Activated CD4-positive, alpha-beta T cell treated with anti-CD3 and anti-CD28 coated beads, Interleukin-2, Interleukin-4, amounts not matched to agents 100 ng/mL and 50 ng/mL, durations not matched to agents 16 hours and 8 hours (primary cell): ENCODE results near the gene FASTKD1.
"Not testable (repeated sequence)": the region's sequence is repeated elsewhere in the genome, so short reads cannot be mapped to it uniquely, and the experiment has no call there.

ENCODE experiments used
- DNase-seq: peaks from one replicate; pipeline ENCODE4 v3.0.0-alpha.2; 2020; ENCODE audit warnings: low spot score

Gene FASTKD1

DNA sequence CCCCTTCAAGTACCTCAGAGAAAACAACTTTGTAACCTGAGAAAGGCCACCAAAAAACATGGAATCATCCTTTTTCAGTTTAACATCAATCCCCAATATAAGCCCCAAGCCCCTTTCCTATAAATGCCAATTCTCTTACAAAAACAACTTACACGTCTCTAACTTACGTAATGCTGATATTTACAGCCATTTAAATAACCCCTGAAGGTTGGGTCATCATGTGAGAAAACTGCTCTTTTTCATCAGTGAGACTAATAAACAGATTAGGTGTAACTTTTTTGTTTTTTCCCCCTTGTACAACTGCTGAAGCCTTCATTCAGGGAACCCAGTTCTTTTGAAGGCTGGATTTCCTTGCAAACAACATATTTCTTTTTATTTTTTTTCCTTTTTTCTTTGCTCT lies 3.7 kb downstream of the FASTKD1 start:
- DNase-seq, result no peak

DNA sequence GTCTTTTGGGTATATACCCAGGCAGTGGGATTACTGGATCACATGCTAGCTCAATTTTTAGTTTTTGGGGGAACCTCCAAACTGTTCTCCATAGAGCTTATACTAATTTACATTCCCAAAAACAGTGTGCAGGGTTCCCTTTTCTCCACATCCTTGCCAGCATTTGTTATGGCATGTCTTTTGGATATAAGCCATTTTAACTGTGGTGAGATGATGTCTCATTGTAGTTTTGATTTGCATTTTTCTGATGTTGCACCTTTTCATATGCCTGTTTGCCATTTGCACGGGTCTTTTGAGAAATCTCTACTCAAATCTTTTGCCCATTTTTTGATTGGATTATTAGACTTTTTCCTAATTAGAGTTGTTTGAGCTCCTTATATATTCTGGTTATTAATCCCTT lies 8.0 kb downstream of the FASTKD1 start:
- no peak for DNase-seq

DNA sequence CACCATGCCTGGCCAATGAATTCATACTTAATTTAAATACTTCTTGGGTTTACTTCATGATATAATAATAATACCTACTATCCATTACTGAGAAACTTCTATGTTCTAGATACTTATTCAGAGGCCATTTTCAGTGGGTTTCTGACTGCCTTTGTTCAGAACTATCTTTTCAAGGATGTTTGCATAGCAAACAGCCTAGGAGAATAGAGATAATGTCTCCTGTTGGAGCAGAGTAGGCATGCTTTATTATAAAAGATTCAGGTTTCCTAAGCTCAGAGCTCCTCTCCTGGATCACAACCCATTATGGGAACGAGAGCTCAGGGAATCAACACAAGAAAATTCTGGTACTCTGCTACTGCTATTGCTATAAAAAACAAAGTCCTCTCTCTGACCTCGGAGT lies 11.1 kb downstream of the FASTKD1 start:
- DNase-seq, result no peak

DNA sequence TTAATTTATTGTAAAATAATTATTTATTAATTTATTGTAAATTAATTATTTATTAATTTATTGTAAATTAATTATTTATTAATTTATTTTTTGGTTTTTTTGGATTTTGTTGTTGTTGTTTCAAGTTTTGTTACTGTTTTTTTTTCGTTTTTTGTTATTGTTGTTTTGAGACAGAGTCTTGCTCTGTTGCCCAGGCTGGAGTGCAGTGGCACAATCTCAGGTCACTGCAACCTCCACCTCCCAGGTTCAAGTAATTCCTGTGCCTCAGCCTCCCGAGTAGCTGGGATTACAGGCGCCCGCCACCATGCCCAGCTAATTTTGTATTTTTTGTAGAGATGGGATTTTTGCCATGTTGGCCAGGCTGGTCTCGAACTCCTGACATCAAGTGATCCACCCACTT lies 11.6 kb downstream of the FASTKD1 start:
- not testable (repeated sequence) for DNase-seq

DNA sequence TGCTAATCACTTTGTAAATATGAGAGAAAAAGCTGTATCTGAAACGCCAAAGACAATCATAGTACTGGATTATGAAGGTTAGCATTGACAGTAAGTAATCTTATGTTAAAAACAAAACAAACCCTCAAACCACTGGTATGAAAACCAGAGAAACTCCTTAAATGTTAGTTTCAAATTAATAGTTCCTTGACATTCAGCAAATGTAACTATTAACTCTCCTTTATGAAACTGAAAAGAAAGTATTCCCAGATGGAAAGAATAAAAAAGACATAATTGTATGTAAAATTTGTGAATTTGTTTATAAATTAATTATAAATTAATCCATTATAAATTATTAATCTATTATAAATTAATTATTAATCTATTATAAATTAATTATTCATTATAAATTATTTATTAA lies 12.3 kb downstream of the FASTKD1 start:
- DNase-seq, result no peak

DNA sequence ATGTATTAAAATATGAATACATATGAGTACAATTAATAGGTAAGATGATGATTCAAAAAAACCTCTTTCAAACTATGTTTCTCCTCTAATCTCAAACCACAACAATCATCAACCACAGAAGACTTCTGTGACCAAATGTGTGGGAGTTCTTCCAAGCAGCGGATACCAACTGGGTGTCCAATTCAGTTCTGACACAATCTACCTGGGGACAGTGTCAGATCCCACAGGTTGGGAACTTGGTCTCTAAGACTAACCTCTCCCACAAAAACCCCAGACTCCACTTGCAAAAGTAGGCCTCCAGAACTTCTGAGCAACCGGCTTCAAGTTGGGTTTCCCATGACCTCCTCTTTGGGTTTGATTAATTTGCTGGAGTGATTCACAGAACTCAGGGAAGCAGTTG lies 26.9 kb downstream of the FASTKD1 start:
- peak; percentile 24 for DNase-seq

DNA sequence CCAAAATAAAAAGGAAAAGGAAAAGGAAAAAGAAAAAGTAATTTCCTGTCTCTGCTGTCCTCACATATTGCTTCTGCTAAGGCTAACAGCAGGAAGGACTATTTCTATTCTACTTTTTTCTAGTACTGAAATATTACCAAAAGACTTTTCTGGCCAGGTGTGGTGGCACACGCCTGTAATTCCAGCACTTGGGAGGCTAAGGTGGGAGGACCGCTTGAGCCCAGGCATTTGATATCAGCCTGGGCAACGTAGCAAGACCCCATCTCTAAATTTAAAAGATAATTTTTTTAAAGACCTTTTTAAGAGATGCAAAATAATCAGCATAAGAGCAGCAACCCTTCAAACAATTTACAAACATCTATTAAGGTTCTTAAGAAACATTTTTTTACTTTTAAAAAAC lies 31.2 kb downstream of the FASTKD1 start:
- DNase-seq, result no peak

DNA sequence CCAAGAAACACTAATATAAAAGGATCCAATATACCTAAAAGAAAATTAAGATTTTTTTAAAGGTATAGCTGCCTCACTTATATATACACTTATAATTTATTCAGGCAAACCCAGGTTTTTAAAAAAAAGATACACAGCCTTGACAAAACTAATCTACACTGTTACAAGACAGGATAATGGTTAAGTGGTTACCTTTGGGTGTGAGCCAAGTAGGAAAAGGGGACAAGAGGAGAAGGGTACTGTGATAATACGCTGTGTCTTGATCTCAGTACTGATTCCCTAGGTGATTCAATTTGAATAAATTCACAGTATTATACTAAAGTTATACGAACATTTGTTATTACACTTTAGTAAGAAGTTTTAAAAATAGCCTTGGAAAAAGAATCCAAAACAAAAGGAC lies 33.5 kb downstream of the FASTKD1 start:
- no peak for DNase-seq

DNA sequence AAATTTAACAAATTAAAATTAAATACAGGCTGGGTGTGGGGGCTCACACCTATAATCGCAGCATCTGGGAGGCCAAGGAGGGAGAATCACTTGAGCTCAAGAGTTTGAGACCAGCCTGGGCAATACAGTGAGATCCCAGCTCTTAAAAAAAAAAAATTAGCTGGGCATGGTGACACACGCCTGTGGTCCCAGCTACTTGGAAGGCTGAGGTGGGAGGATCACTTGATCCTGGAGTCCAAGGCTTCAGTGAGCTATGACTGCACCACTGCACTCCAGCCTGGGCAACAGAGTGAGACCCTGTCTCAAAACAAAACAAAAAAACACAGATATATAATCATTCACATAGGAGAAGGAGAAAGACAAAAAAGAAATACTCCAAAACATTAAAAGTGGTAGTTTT lies 34.2 kb downstream of the FASTKD1 start:
- not testable (repeated sequence) for DNase-seq

DNA sequence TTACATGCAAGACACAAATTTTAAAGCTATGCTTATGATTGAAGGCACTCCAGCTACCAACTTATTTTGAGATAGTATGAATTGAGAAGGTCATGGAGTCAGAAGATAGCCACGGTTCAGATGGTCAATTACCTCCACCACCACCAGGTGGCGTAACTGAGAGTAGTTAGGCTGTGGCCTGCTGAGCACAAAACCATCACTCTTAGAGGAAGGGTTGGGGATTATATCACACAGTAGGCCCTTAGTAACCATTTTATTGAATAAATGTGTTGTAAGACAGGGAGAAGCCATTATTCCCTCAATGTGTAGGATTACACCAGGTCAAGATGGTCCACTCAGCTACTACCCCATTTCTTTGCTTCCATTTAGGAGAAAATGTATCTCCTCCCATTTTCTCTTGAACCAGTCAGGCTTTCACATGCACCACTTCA lies 45.4 kb downstream of the FASTKD1 start:
- peak; percentile 79 for DNase-seq

DNA sequence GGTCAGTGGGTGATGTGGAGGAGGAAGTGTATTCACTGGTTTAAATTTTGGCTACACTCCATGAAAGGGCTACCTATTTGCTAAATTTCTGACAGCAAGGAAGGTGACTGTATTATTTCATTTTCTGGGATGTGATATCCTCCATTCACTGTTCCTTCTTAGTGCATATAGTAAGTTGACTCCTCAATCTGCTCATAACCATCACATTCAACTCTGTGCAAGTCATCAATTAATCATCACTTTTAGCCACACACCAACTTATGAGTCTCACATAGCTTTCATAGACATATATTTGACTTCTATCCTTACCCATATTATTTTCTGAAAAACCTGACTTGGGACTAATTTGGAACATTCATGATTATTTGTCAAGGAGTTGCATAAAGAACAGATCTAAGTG lies 47.2 kb downstream of the FASTKD1 start:
- DNase-seq, result no peak

DNA sequence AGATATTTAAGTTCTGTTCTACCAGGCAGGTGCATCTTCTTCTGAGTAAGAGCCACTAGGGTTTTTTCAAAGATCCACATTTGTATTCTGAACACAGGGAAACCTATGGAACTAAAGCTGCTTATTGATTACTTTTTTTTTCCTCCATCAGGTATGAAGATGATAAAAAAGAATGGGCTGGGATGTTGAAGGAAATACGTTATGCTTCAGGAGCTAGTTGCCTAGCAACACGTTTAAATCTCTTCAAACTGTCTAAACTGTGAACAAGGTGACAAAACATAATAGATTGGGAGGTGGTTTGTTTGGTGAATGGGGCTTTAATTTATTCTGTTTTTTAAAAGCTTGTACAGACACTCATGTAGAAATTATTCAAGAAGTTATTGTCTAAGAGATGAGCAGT lies 48.2 kb downstream of the FASTKD1 start:
- no peak for DNase-seq

DNA sequence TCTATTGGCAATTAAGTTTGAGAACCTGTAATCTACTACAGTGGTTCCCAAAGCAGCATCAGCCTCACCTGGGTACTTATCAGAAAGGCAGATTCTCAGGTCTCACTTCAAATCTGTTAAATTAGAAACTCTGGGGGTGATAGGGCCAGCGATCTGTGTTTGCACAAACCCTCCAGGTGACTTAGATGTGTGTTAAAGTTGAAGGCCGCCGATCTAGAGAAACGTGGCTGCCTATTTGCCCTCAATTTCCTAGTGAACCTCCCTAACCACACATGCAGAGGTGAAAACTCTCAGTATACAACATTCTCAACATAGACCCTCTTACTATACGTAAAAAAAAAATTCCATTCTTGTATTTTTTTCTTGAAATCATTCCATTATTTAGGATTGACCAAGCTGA lies 50.0 kb downstream of the FASTKD1 start:
- DNase-seq, result no peak

DNA sequence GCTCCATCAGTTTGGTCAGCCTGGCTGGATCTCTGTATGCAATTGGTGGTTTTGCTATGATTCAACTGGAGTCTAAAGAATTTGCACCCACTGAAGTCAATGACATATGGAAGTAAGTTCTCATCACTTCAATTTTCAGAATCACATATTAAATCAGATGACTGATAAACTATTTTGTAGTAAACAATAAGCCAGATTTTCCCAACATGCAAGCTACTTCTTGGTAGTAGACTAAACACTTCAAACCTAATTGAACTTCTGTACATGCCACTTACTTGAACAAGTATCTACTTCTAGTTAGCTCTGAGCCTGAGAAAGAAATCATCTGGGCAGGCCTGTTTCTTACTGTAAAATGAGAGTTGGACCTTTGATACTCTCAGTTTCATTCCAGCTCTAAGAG lies 52.8 kb downstream of the FASTKD1 start:
- DNase-seq, result no peak

DNA sequence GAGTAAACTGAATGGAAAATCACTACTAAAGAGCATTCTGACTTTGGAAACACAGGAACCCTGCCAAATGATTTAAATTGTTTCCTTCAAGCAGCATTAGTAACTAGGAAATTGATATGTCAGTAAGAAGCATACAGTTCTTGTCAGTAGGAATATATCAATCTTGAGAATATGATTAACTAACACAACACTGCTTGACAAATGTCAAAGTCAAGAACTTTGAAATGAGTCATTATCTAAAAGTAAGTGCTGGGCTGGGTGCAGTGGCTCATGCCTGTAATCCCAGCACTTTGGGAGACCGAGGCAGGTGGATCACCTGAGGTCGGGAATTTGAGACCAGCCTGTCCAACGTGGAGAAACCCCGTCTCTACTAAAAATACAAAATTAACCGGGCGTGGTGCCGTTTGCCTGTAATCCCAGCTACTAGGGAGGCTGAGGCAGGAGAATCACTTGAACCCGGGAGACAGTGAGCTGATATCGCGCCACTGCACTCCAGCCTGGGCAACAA lies 57.1 kb downstream of the FASTKD1 start:
- not testable (repeated sequence) for DNase-seq

DNA sequence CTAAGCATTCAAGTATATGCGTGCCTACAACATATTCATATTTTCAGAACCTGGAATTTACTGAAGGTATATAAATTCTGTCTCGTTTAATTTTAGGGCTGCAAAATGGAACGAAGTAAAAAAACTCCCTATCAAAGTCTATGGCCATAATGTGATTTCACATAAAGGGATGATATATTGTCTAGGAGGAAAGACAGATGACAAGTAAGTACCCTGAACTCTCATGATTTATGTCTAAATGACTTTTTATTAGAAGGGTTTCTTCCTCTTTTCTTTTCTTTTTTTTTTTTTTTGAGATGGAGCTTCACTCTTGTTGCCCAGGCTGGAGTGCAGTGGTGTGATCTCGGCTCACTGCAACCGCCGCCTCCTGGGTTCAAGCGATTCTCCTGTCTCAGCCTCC lies 58.9 kb downstream of the FASTKD1 start:
- not testable (repeated sequence) for DNase-seq

DNA sequence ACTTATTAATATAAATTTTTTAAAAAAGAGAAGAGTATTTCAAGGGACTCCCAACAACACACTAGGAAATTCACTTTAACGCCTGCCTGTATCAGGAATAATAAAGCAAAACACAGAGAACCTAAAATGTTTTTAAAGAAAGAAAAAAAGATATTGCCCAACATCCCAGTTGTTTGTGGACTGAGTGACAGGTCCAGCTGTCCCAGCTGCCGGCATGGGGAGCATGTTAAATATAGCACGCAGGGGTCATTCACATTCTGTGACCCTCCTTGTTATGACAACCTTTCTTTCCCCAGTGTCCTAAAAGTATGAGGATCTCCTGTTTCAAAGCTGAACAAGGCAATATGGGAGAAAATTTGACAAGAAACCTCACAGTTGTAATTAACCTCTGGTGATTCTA lies 59.7 kb downstream of the FASTKD1 start:
- DNase-seq, result no peak

DNA sequence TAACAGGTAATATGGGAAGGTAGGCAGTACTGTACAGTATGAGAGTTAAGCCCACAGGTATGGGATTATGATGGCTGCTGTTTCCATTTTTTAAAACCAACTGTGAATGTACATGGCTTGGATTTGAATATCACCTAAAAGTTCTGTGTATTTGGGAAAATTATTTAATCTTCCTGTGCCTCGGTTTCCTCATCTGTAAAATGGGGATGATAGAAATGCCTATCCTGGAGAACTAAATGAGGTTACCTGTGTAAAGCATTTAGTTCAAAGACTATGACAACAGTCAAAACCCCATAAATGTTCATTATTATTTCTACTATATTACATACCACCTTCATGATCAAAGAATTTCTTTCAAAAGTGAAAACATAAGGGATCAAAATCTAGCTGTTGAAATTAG lies 60.6 kb downstream of the FASTKD1 start:
- DNase-seq, result no peak

DNA sequence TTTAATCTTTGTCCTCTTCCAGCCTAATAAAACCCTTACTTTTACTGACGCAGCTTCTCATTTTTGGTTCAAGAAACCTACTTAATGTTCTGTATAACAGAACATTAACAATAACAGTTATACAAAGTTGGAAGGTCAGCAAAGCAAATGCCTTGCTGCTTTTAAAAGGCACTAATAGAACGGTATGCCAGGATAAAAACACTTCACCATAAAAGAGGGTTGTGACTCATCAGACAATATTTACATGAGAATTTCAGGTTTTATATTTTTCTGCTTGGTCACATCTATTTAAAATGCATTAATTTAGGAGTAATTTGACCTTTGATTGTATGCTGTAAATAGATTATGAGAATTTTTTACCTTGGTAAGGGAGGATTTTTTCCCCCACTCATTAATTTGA lies 61.1 kb downstream of the FASTKD1 start:
- DNase-seq, result no peak

DNA sequence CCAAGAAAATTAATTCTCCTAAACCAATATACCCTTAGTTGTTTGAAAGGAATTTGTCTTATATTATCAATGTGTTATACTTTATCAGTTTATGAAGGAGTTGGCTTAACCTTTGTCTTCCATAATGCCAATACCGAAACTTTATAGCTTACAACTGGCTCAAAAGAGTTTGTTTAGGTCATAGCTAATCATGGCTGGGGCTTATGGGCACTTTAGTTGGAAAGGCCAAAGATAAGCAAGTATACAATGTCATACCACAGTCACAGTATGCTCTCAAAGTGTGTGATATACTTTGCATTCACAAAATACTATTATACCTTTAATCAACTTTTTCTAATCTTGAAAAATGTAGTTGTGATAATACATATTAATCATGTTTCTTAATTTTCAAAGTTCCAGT lies 61.8 kb downstream of the FASTKD1 start:
- no peak for DNase-seq

DNA sequence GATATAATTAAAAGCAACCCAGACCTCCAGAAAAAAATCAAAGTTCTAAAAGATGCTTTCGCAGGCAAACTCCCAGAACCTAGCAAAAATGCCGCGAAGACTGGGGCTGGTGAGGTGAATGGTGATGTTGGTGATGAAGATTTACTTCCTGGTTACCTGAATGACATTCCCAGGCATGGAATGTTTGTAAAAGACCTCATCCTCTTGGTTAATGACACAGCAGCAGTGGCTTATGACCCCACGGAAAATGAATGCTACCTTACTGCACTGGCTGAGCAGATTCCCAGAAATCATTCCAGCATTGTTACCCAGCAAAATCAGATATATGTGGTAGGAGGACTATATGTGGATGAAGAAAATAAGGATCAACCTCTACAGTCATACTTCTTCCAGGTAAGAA lies 63.2 kb downstream of the FASTKD1 start:
- DNase-seq, result no peak

DNA sequence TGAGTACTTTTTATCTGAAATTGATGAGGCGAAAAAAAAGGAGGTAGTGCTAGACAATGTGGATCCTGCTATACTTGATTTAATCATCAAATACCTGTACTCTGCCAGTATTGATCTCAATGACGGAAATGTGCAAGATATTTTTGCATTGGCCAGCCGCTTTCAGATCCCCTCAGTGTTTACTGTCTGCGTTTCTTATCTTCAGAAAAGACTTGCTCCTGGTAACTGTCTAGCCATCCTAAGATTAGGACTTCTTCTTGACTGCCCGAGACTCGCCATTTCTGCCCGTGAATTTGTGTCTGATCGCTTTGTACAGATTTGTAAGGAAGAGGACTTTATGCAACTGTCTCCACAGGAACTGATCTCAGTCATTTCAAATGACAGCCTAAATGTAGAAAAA lies 63.7 kb downstream of the FASTKD1 start:
- no peak for DNase-seq

DNA sequence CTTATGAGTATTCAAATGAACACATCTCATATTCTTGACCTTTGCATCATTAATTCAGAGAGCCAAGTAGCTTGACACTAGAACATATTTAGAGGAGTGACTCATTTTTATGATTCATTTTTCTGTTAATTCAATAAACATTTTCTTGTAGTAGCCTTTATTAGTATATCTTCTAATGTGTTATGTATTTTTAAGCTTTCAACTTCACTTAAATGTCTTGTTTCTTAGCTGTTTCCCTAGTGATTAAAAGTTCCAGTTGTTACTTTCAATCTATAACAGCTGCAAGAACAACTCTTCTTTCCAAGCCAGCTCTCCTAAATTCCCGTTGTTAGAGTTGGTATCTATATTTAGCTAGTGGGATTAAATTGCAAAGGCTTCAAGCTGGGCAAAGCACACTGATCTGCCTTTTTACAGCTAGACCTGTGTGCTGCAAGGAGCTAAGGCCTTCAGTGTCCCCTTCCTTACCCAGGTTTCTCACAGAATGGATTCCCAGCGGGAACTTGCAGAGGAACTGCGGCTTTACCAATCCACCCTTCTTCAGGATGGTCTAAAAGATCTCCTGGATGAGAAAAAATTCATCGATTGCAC lies 64.3 kb downstream of the FASTKD1 start, which contains the start of gene KLHL41:
Gene KLHL41 (plus strand): TSS at position 405 of the 588 bp plus-strand sequence. CDS start 77 bp downstream, at position 482.
- no peak for DNase-seq

DNA sequence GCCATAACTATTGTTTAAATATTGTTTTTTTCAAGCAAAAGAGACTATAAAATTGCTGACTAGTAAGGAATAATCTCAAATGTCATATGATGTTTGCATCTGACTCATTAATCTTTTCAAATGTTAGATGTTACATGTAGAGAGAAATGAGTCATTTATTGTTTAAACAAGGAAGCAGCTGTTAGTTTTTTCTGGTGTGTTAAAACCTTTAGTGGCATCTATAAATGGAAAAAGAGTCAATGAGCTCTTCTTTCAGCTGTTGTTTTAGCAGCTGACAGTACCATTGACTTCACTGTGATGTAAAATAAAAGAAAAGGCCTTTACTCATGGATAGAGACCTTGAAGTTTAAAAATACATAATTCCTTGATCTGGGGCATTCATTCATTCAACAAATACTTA lies 66.0 kb downstream of the FASTKD1 start:
- peak; percentile 16 for DNase-seq
